Vagina (tissue), 2 donors: ENCODE data around the gene ZNF205.

Experiments
- POLR2A ChIP-seq, 2 donors: fragments of 450-650 bp; IDR thresholded peaks; one replicate each; pipeline ENCODE4 v1.6.1; 2017; ENCODE audit warnings: antibody characterized with exemption in 2 of 2, mild to moderate bottlenecking in 2 of 2, moderate library complexity in 2 of 2
- POLR2AphosphoS5 ChIP-seq, 2 donors: sonication (generic); formaldehyde crosslinking; IDR thresholded peaks; one replicate each; pipeline ENCODE4 v1.9.0; 2017; ENCODE audit warnings: antibody characterized with exemption in 2 of 2, mild to moderate bottlenecking in 2 of 2, low read depth in 1 of 2; ENCODE audit not compliant: insufficient read depth in 1 of 2
- TF ChIP-seq, protein P1 (sequence below), 3 experiments: fragments of 450-650 bp in 2 of 3; fragments of 200-600 bp in 1 of 3; sonication (generic) in 1 of 3; IDR thresholded peaks; one replicate each; pipeline ENCODE4 v1.5.1; 2017 to 2019; ENCODE audit warnings: antibody characterized with exemption in 3 of 3, mild to moderate bottlenecking in 2 of 3, moderate library complexity in 2 of 3

DNA sequence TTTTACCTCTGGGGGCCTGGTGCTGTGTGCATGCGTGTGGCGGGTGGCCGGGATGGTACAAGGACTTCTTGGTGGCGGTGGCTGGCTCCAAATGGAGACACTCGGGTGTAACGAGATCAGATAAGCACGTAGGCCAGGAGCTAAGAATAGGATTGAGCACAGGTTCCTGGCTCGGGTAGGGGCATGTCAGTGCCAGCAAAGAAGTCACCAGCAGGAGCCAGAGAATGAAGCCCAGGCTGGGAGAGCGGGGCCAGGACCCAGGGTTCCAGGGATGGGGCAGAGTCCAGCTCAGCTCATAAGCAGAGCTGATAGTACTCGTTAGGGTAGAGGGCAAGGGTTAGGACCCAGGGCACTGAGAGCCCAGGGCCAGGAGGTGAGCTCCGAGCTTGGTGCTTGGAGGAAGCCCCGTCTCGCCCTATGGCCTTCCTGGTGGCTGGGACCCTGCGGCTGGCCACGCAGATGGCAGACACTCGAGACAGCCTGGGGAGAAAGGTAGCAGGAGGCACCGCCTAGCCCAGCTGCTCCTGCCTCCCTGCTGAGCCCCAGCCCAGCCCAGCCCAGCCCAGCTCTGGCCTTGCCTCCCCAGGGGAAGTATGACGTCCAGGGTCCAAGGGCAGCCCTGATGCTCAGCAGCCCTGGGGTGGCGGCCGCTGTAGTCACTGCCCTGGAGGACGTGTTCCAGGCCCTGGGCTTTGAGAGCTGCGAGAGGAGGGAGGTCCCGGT is 31.4 kb downstream of the ZNF205 start:
- TF ChIP-seq POLR2AphosphoS5 (IDR thresholded peaks at IDR 0.05; ENCODE audit: insufficient read depth in 1 of 2, low read depth in 1 of 2), result no peak
- TF ChIP-seq, protein P1, sequence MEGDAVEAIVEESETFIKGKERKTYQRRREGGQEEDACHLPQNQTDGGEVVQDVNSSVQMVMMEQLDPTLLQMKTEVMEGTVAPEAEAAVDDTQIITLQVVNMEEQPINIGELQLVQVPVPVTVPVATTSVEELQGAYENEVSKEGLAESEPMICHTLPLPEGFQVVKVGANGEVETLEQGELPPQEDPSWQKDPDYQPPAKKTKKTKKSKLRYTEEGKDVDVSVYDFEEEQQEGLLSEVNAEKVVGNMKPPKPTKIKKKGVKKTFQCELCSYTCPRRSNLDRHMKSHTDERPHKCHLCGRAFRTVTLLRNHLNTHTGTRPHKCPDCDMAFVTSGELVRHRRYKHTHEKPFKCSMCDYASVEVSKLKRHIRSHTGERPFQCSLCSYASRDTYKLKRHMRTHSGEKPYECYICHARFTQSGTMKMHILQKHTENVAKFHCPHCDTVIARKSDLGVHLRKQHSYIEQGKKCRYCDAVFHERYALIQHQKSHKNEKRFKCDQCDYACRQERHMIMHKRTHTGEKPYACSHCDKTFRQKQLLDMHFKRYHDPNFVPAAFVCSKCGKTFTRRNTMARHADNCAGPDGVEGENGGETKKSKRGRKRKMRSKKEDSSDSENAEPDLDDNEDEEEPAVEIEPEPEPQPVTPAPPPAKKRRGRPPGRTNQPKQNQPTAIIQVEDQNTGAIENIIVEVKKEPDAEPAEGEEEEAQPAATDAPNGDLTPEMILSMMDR (IDR thresholded peaks at IDR 0.05), result no peak
- no peak for TF ChIP-seq POLR2A (IDR thresholded peaks at IDR 0.05)
